Activated T-cell treated with anti-CD3 and anti-CD28 coated beads for 4 hours (primary cell): ENCODE data around the gene ZNF22.
A peak's percentile ranks its signal among the peaks of the same experiment; 100 is the strongest.

ENCODE experiments used
- DNase-seq: peaks from one replicate; pipeline ENCODE4 v3.0.0-alpha.2; 2020

The ZNF22 gene

DNA sequence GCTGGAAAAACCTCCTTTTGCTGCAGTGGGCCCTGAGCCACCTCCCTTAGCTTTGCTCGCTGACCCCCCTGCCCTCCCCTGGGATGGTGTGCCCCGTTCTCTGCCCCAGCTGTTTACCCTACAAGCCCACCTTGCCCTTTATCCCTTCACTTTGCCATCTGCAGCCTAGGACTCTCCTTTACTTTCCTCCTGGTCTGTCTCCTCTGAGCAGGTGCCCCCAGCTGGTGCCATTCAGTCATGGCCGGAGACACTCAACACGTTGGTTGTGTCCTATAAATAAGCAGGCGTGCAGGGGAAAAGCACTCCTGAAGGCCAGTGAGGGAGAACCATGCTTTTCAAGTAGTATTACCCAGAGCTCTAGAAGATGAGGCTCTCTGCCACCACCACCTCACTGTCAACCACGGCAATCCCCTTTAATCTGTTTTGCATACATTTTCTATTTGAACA, 35.0 kb upstream of the ZNF22 start:
- no peak for DNase-seq

DNA sequence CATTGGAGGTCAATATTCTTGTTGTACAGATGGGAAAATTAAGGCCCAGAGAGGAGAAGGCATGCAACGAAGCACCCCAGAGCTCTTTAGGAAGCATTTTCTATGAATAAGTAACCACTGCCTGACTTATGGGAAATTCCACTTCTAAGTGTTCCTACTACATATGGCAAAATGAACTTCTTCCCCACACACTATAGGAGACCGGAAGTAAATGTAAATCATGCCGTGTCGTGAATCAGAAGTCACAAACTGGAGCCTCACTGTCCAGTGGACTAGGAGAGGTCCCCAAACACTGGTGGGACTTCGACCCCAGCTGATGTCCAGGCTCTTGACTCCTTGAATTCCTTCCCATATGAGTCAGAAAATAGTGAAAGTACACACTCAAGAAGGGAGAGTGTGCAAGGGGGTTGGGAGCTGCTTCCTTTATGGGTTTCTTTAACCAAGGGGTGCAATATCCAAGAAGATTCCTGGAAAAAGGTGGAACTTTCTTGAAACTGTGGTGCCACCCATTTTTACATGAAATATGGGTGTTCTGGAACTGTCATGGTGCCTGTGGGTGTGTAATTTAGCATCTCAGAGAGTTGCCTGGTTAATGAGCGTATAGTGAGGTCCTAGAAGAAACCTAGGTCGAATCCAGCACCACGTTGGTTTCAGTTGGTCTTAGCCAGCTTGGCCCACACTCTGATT, 34.5 kb upstream of the ZNF22 start:
- DNase-seq = no peak

DNA sequence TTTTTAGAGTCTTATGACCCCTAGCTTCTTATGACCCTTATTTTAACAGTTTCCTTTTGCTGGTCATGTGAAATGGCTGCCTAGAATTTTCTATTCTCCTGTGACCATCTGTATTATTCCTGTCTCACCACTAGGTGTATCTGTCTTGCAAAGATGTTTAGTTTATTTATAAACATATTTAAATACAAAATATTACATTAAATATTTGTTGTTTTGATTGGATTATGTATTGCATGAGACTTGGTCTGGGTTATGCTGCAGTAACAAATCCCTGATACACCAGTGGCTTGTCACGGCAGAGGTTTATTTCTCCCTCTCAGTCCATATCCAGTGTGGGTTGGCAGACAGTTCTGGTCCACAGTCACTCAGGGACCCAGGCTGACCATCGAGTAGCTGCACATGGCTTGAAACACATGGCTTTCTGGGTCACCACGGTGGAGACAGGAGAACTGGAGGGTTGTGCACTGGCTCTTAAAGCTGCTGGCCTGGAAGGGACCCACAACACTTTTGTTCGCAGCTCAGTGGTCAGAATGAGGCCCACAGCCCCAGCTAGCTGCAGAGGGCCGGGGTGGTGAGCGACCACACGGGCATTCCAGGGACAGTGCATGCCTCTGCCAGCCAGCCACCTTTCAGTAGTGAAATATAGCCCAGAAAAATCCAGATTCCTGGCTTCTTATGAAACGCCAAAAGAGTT, 33.8 kb upstream of the ZNF22 start:
- no peak for DNase-seq

DNA sequence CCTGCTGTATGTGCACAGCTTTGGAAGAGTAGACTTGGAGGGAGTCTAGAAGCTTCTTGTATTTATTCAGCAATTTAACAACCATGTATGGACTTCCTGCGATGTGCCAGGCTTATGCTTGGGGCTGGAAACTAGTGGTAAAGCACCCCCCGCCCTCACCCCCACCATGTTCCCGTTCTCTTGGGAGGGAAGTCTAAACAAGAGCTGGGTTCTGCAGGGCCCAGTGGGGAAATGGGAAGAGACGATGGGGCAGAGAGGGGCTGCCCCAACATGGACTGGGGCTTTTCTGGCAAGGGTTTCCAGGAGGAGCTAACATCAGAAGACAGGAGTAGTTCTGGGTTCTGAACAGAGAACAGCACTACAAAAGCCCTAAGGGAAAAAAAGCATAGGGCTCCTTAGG, 33.1 kb upstream of the ZNF22 start:
- no peak for DNase-seq

DNA sequence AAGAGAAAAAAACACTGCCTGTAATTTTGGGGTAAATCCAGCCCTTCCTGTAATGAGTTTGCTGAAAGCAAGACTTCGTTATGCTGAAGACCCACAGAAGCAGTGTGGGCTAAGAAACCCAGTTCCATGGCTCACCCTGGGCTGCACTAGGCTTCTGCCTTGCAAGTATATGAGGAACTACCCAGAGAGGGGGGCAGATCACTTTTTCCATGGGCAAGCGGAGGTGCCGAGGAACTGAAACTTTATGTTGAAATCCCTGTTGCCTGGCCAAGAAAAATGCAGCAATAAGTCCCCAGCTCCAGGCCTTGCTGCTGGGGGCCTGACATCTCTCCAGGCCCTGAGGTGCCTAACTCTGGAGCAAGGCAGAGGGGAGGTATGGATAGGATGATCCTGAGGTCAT, 32.6 kb upstream of the ZNF22 start:
- no peak for DNase-seq

DNA sequence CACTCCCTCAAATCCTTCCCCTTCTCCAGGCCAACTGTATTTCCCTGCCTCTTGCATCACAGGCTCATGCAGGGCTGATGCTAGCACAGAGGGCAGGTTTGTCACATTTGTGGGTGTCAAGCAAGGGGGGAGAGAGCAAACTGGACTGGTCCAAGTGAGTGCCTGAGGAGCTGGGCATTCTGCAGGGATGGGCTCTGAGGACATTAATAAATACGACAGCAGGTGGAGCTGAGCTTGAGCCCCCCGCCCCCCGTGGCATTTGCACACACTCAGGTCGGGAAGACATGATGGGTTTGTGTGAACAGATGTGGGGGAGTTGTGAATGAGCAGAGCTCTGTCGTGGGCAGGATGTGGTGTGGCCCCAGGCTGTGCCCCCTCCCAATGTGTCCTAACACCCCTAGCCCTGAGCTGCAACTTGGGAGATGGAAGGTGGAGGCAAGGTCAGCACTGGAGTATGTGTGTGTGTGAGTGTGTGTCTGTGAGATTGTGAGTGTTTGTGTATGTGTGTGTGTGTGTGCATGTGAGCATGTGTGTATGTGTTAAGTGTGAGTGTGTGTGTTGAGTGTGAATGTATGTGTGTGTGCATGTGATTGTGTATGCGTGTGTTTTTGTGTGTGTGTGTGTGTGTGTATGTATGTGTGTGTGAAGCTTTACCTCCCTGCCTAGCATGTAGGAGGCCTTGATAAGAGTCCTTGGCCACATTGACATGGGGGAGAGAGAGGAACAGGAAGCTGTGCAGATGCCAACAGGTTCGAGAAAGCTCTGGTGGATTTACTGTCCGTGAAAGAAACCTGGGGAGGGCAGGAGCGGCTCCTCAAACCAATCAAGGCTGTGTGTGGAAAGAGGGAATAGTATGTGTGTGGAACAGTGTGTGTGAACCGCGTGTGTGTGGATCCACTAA, 32.0 kb upstream of the ZNF22 start:
- no peak for DNase-seq

DNA sequence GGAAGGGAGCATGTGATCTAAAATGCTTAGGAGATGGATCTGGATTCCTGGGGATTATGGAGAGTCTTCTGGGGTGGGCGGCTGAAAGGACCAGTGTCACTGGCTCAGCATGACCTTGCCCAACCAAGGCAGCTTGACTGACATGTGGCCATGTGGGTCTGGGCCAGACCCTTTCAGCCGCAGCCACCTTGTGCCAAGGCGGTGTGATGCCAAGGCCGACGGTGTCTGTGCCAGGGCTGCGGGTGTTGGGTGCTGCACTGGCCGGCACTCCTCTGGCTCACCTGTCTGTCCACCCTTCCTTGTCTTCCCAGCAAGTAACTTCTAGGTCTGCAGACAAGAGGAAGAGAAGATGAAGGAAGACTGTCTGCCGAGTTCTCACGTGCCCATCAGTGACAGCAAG, 30.9 kb upstream of the ZNF22 start:
- DNase-seq = no peak

DNA sequence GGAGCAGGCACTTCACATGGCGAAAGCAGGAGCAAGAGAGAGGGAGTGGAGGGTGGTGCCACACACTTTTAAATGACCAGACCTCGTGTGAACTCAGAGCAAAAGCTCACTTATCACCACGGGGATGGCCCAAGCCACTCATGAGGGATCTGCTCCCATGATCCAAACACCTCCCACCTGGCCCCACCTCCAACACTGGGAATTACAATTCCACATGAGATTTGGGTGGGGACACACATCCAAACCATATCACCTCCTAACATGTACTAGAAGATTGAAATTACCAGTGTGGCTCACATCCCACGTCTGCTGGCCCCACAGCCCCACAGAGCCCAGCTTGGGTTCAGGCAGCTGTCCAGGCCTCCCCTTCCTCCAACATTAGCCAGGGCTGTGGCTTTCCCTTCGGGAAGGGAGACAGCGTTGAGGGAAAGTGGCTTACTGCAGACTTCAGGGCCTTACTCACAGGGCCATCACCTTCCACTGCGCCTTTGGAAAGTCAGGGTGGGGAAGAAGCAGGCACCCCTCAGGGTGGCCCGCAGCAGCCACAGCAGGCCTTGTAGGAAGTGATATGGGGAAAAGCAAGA, 29.8 kb upstream of the ZNF22 start:
- no peak for DNase-seq

DNA sequence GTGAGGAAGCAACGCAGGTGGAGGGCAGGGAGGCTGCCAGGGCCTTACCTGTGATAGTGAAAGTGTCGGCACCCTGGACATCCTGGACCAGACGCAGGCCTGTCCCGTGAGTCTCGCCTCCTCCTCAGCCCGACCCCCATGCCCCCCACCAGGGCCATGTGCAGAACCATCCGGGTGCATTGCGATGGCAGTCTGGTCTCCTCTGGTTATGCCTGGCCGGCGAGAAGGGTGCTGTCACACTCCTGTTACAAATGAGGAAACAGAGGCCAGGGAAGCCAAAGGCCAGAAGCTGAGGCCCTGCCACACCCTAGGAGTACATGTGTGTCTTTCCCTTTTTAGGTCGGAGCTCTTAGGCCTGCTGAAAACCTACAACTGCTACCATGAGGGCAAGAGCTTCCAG, 29.3 kb upstream of the ZNF22 start:
- no peak for DNase-seq

DNA sequence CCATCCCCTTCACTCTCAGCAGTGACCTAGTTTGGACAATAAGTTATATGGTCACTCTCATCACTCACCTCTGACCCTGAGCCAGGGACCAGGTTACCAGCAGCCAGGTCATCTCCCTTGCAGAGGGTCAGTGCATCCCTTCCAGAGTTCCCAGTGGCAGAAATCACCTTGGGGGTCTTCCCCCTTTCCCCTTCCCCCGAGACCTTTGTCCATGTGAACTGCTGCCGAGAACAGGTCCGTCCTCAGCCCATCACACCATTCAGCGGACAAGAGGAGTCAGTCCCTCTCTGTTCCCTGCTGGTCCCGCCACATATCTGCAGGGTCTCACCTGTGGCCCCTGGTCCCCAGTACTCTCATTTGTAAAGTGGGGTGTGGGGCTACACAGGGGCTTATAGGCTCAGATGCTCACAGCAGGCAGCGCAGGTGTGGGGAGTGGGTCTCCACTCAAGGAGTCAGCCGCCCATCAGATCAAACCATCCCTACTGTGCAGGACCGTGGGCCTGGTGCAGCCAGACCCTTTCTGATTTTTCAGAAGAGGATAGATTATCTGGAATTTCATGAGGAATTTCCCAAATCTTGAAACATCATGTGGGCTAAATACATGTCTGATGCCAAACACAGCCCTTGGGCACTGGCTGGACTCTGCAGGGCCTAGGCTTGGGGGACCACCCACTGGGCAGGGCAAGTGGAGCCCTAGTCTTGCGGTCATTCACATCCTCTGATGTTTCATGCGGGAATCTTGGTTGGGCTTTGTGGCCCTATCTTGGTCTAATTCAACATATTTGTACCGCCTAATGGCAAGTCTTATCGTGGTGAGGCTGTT, 28.6 kb upstream of the ZNF22 start:
- DNase-seq = no peak

DNA sequence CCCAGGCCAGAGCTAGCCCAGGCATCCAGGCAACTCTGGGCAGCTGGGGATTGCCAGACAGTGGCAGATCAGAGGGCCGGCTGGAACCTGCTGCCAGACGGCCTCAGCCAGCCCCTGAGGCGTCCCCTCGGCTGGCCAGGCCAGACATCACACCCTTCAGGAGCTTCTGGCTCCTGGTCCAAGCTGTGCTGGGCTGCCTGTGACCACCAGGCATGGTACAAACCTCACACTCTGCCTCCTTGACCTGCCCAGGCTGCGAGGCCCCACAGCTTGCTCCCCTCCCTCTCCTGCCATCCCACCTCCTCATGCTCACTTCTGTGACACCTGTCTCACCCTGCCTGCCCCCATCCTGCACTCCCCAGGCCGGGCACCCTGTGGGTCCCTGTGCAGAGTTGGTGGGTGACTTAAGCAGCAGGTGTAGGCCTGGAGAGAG, 27.8 kb upstream of the ZNF22 start:
- no peak for DNase-seq

DNA sequence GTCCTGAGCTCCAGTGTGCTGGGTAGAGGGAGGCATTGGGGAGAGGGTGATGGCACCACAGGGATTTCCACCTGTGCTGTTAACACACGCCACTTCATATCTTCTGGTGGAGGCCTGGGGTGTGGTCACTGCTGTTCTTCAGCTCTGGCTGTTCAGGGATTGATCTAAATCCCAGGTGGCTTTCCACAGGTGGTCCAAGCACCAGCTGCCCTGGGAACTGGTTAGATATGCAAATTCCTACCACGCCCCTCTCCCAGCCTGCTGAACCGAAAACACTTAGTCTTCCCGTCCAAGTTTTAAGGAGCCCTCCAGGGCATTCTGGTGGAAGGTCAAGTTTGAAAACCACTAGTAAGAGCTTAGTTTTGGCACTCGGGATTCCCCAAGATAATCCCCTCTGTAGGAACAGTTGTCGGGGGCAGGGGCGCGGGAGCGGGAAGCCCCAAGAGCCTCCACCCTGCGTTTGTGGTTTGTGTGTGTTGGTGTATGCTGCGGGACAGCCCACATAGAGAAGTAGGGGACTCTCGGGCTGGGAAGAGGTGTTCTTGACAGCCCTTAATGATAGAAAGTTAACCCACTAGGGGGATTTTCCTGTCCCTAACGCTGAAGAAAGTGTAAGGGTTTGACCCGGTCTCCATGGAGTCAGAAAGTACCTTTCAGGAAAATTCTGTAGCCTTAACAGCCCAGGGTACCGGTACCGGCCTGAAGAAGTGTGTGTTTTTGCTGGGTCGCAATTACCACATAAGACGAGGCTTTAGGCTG, 27.2 kb upstream of the ZNF22 start:
- no peak for DNase-seq

DNA sequence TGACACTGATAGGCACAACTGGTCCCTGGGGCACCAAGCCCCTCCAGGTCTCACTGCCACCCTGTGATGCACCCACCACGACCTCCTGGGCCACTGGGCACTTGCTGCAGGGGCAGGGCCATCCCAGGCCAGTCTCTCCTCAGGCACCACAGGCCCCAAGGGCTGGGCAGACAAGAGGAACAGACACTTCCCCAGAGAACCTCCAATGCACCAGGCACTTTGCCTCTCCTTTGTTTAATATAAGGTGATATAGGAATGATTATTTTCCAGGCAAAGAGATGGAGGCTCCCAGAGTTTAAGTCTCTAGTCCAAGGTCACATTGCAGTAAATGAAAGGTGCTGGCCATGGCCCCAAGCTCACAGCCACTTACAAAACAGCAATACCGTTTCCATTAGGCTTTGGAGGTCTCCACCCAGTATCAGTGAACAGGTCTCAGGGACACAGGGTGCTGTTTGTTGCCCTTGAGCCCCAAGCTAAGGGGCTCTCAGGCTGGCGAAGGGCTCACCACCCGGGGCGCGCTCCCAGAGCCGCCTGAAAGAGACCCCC, 26.6 kb upstream of the ZNF22 start:
- no peak for DNase-seq

DNA sequence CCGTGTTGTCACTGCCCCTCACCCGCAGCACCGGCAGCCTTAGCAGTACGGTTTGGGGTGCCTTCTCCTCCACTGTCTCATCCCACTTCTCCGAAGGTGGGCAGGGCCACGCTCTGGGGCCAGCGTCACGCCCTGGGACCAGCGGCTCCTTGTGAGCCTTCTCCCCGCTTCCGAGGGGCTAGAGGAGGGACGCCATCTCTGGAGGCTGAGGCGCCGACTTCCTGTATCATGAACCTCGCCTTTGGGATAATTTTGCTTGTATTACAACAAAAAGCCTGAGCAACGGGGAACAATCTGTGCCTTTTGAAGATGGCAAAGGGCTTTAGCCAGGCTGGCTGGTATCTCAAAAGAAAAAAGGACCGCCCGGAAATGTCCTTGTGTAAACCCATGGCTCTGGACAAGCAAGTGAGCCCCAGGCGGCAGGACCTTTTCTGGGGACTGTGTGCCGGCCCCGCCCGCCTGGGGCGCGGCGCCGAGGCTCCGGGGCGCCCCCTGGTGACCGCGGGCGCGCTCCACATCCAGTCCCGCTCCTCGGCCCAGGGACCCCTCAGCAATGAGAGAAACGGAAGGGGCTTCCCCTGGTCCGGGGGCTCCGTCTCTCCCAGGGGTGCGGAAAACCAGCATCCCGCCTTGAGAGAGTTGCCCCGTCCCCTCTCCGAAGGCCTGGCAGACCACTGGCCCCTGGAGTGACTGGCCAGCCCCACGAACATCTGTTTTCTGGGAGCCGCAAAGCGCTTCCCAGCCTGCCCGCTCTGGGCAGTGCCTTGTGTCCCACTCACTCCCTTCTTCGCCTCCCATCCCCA, 25.9 kb upstream of the ZNF22 start:
- DNase-seq = peak; percentile 59

DNA sequence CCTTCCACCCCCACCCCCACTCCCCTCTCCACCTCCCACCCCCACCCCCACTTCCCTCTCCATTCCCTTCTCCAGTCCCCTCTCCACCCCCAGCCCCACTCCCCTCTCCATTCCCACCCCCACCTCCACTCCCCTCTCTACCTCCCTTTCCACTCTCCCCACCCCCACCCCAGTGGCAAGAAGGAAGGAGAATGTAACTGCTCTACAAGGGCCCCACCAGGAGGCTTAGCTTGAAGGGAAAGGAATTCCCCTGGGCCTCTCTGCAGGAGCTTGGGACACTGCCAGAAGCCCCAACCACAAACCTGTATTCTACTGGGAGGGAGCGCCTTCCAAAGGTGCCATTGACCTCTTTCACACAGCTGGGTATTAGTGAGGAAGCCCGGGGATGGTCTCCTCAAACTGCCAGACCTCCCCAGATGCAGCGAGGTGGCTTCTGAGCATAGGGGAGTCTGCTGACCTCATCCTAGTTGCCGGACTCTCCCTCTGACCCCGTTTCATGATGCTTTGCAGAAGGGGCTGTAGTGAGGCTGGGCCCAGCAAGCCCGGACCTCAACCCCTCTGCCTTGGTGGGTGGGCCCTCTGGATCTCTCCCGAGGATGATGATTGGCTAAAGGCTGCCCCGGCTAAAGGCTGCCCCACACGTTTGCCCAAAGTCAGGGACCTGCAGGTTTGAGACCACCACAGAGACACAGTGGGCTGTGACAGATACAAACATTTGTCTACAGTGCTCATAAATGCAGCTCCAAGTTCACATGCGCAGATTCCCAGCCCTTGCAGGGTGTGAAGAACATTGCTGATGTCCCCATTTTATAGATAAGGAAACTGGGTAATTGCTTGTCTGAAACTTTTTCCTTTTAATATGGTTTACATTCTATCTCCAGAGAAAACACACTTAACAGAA, 25.0 kb upstream of the ZNF22 start:
- DNase-seq = no peak

DNA sequence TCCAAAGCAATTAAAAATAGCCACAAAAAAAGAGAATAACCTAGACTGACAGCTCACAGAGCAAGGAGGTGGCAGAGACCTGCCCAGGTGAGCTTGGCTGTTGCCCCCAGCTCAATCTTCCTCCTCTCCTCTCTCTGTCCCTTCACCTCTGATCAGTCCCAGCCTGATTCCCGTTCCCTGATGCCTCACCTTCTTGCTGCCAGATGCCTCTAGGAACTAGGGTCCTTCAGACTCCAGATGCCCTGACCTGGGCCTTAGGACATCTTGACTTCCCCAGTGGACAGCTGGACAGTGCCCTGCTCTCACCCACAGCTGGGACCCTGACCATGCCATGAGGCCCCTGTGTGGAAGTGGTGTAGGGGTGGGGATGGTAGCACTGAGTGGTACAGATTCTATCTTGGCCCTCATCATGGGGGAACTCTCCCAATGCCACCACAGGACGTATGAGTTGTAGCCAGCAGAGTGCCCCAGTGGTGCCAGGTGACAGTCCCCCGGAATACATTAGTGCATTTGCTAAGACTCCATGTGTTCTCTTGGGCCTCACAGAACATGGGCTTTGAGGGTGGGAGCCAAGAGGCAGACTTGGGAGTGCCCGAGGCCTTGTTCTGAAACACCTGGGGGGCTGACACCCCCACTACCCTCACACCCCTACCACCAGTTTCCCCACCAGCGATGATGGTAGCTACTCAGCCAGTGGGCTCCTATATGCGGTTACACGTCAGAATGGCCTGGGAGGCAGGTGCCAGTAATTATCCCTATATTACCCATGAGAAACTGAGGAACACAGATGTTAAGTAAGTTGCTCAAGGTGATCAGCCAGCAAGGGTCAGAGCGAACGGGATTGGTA, 24.1 kb upstream of the ZNF22 start:
- DNase-seq = no peak

DNA sequence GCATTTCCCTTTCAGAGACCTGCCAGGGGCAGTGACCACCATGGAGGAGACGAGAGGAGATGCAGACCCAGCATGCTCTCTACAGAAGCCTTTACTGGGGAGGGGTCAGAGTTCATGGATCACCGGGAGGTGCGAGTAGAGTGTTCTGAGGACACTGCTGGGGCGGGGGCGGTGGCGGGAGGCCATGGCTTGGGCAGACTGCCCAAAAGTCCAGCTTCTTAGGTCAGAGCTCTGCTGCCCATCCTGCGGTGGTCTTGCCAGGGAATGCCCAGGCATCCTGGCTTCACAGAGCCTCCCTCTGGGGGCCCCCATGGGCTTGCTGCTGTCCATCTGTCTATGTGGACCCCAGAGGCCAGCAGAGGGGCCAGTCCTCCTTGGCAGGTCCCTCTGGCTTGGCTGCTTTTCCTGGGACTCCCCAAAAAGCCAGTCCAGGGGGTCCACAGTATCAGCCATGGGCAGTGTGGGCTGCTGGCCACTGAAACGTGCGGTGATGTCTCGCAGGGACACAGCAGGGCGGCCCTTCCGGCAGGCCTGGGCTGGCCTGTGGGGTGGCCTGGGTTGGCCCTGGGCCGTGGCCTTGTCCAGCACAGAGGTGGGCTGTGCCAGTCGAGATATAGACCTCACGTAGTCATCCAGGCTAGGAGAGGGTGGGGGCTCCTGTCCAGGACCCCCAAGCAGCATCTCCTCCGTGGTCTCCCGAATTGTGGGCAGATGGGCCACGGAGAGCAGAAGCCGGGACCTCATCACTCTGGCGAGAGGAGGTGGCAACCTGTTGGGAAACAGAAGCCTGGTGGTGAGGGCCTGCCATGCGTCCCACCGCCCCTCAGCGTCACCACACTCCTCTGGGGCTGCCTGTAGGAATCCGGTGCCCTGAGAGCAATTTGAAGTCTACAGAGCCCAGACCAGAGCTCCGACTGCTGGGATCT, 23.2 kb upstream of the ZNF22 start:
- no peak for DNase-seq
